H9 (cell line): Measurements from ENCODE around the gene SRC. TPM values are rescaled to one million over a fixed set of nuclear protein-coding genes. Genes with fewer than 3 reads are reported as not detected.
A peak's percentile ranks its signal among the peaks of the same experiment; 100 is the strongest.

Experiments used
- DNase-seq: peaks from one replicate; pipeline ENCODE4 v3.0.0-alpha.2; 2017
- H2AFZ ChIP-seq: one replicate; pipeline ENCODE4 v1.6.1; 2013; ENCODE audit warnings: mild to moderate bottlenecking, low read length, control low read depth, moderate library complexity
- H2AK5ac ChIP-seq: 2 replicates; pipeline ENCODE4 v1.6.1; 2013; ENCODE audit warnings: low read length, control low read depth, mixed read lengths; ENCODE audit not compliant: insufficient read length
- H2BK120ac ChIP-seq: one replicate; pipeline ENCODE4 v1.6.1; 2013; ENCODE audit warnings: low read depth, mild to moderate bottlenecking, low read length, control low read depth, inconsistent platforms; ENCODE audit not compliant: poor library complexity, severe bottlenecking
- H2BK12ac ChIP-seq: 2 replicates; pipeline ENCODE4 v1.6.1; 2013; ENCODE audit warnings: low read length, control low read depth, mixed read lengths, low read depth; ENCODE audit not compliant: insufficient read length
- H2BK15ac ChIP-seq: 2 replicates; pipeline ENCODE4 v1.6.1; 2013; ENCODE audit warnings: low read depth, low read length, control low read depth
- H2BK20ac ChIP-seq: one replicate; pipeline ENCODE4 v1.6.1; 2013; ENCODE audit warnings: low read depth, mild to moderate bottlenecking, low read length, control low read depth, inconsistent platforms; ENCODE audit not compliant: poor library complexity, severe bottlenecking
- H2BK5ac ChIP-seq: 2 replicates; pipeline ENCODE4 v1.6.1; 2013; ENCODE audit warnings: low read length, control low read depth, mixed read lengths; ENCODE audit not compliant: insufficient read length
- H3K14ac ChIP-seq: 2 replicates; pipeline ENCODE4 v1.6.1; 2013; ENCODE audit warnings: low read length, control low read depth; ENCODE audit not compliant: insufficient read depth
- H3K18ac ChIP-seq: 2 replicates; pipeline ENCODE4 v1.6.1; 2013; ENCODE audit warnings: low read depth, mild to moderate bottlenecking, mixed read lengths, low read length, control low read depth; ENCODE audit not compliant: insufficient read length
- H3K23ac ChIP-seq: 2 replicates; pipeline ENCODE4 v1.6.1; 2013; ENCODE audit warnings: low read length, control low read depth, mixed read lengths, low read depth; ENCODE audit not compliant: insufficient read length
- H3K23me2 ChIP-seq: 2 replicates; pipeline ENCODE4 v1.6.1; 2013; ENCODE audit warnings: low read depth, mild to moderate bottlenecking, mixed read lengths, low read length, control low read depth; ENCODE audit not compliant: insufficient read length, poor library complexity, severe bottlenecking
- H3K27ac ChIP-seq: 2 replicates; pipeline ENCODE4 v1.5.1; 2013; ENCODE audit warnings: low read length, control low read depth, mixed read lengths, low read depth; ENCODE audit not compliant: insufficient read length
- H3K27me3 ChIP-seq: 2 replicates; pipeline ENCODE4 v1.6.1; 2013; ENCODE audit warnings: low read length, control low read depth, inconsistent platforms; ENCODE audit not compliant: insufficient read depth
- H3K4ac ChIP-seq: 2 replicates; pipeline ENCODE4 v1.6.1; 2013; ENCODE audit warnings: low read depth, mild to moderate bottlenecking, control low read depth, inconsistent platforms, low read length, moderate library complexity
- H3K4me1 ChIP-seq: 2 replicates; pipeline ENCODE4 v1.6.1; 2013; ENCODE audit warnings: low read length, control low read depth, inconsistent platforms; ENCODE audit not compliant: insufficient read depth
- H3K4me2 ChIP-seq: 2 replicates; pipeline ENCODE4 v1.6.1; 2013; ENCODE audit warnings: low read length, control low read depth, mixed read lengths; ENCODE audit not compliant: insufficient read length, insufficient read depth
- H3K56ac ChIP-seq: 2 replicates; pipeline ENCODE4 v1.6.1; 2013; ENCODE audit warnings: low read depth, mild to moderate bottlenecking, mixed read lengths, low read length, control low read depth; ENCODE audit not compliant: insufficient read length
- H3K79me1 ChIP-seq: 2 replicates; pipeline ENCODE4 v1.6.1; 2013; ENCODE audit warnings: low read depth, mild to moderate bottlenecking, moderate library complexity, low read length, control low read depth, inconsistent platforms; ENCODE audit not compliant: insufficient read depth, poor library complexity, severe bottlenecking
- H3K79me2 ChIP-seq: 2 replicates; pipeline ENCODE4 v1.6.1; 2013; ENCODE audit warnings: low read length, control low read depth, inconsistent platforms; ENCODE audit not compliant: insufficient read depth
- H3K9ac ChIP-seq: 2 replicates; pipeline ENCODE4 v1.6.1; 2013; ENCODE audit warnings: low read length, control low read depth, mixed read lengths; ENCODE audit not compliant: insufficient read length; ENCODE audit errors: extremely low read depth
- H3K9me3 ChIP-seq: one replicate; pipeline ENCODE4 v1.6.1; 2013; ENCODE audit warnings: low read depth, low read length, inconsistent platforms; ENCODE audit not compliant: control insufficient read depth
- H3T11ph ChIP-seq: one replicate; pipeline ENCODE4 v1.6.1; 2013; ENCODE audit warnings: mild to moderate bottlenecking, low read length, control low read depth, inconsistent platforms
- H4K20me1 ChIP-seq: one replicate; pipeline ENCODE4 v1.6.1; 2013; ENCODE audit not compliant: control insufficient read depth, insufficient read length, insufficient read depth
- H4K5ac ChIP-seq: 2 replicates; pipeline ENCODE4 v1.6.1; 2013; ENCODE audit warnings: low read depth, mild to moderate bottlenecking, mixed read lengths, low read length, control low read depth; ENCODE audit not compliant: insufficient read length
- H4K8ac ChIP-seq: replicated peaks from 2 replicates; pipeline ENCODE4 v1.6.1; 2013; ENCODE audit warnings: low read length, control low read depth, mixed read lengths, low read depth; ENCODE audit not compliant: insufficient read length
- H4K91ac ChIP-seq: 2 replicates; pipeline ENCODE4 v1.6.1; 2013; ENCODE audit warnings: low read depth, mild to moderate bottlenecking, moderate library complexity, mixed read lengths, low read length, control low read depth; ENCODE audit not compliant: insufficient read length
- H3K27ac Mint-ChIP-seq, 3 experiments: 2 replicates in 2 of 3; 3 replicates in 1 of 3; pipeline ENCODE4 v1.8.0; 2020 to 2021; ENCODE audit warnings: mixed read lengths in 3 of 3, mild to moderate bottlenecking in 1 of 3, moderate library complexity in 1 of 3
- H3K27me3 Mint-ChIP-seq: 2 replicates; pipeline ENCODE4 v1.8.0; 2021; ENCODE audit warnings: low read depth, mild to moderate bottlenecking, moderate library complexity, mixed read lengths
- H3K36me3 Mint-ChIP-seq, 3 experiments: 2 replicates in 2 of 3; 3 replicates in 1 of 3; pipeline ENCODE4 v1.8.0; 2020 to 2021; ENCODE audit warnings: low read depth in 3 of 3, mixed read lengths in 3 of 3; ENCODE audit not compliant: insufficient read depth in 1 of 3
- H3K4me1 Mint-ChIP-seq, 2 experiments: 2 replicates each; pipeline ENCODE4 v1.8.0; 2020; ENCODE audit warnings: mixed read lengths in 2 of 2
- H3K4me3 Mint-ChIP-seq, 2 experiments: 2 replicates in 1 of 2; 3 replicates in 1 of 2; pipeline ENCODE4 v1.8.0; 2020 to 2021; ENCODE audit warnings: mild to moderate bottlenecking in 2 of 2, mixed read lengths in 2 of 2, moderate library complexity in 1 of 2
- H3K9me3 Mint-ChIP-seq, 2 experiments: 2 replicates in 1 of 2; 3 replicates in 1 of 2; pipeline ENCODE4 v1.8.0; 2020; ENCODE audit warnings: mild to moderate bottlenecking in 2 of 2, mixed read lengths in 2 of 2, moderate library complexity in 1 of 2
- CTCF ChIP-seq: fragments of 200-600 bp; sonication (generic); conservative IDR thresholded peaks from 3 replicates; pipeline ENCODE4 v1.8.0; 2021; ENCODE audit warnings: antibody characterized with exemption, mild to moderate bottlenecking
- WGBS: extraction: QIAGEN DNeasy Blood & Tissue Kit; methylation state at CpG from one replicate; pipeline ENCODE4 v1.1.7; 2013; ENCODE audit warnings: missing lambda C conversion rate, low lambda C conversion rate, mixed read lengths; ENCODE audit not compliant: insufficient read length; ENCODE audit errors: extremely low coverage; 5-methylcytosine and 5-hydroxymethylcytosine counted together
- total RNA-seq: library from RNA; stranded (reverse); gene quantifications from 2 replicates; pipeline ENCODE4 v1.2.1, GENCODE V29; 2021

SRC gene
- total RNA-seq, 1 experiment from 2014 or later = 44.5 TPM

- Mint-ChIP-seq H3K4me3 (no peak overlapping the region), H3K4me1 (peaks cover 11 to 13% of the 10 kb centered on the region in 2 experiments), H3K27me3 (no peaks in the 10 kb centered on the region; the same call in 1 of the 2 replicates), H3K36me3 (peaks cover 0 to 26% (median 5%) of the 10 kb centered on the region in 3 experiments; a peak in 5 of 7 replicates), H3K27ac (peak overlapping the region; percentile 85 to 95 (median 90); a peak in 6 of 7 replicates), H3K9me3 (no peaks in the 10 kb centered on the region)
- Histone ChIP-seq H2AK5ac (no peak overlapping the region), H3K27me3 (no peaks in the 10 kb centered on the region), H2BK120ac (no peak overlapping the region), H2BK15ac (no peak overlapping the region), H3K18ac (no peak overlapping the region), H2BK12ac (no peak overlapping the region), H3K4me2 (no peak overlapping the region), H3K23ac (no peak overlapping the region), H3K79me1 (no peaks in the 10 kb centered on the region), H3K56ac (no peak overlapping the region), H4K5ac (no peak overlapping the region), H2BK5ac (no peak overlapping the region), H4K20me1 (no peaks in the 10 kb centered on the region), H4K8ac (no peak overlapping the region), H3K4ac (no peak overlapping the region), H4K91ac (no peak overlapping the region), H3K14ac (peak overlapping the region; percentile 64; the same call in 1 of the 2 replicates), H3K4me1 (no peaks in the 10 kb centered on the region), H3K23me2 (no peaks in the 10 kb centered on the region), H3K79me2 (no peaks in the 10 kb centered on the region), H3K9ac (no peak overlapping the region), H2BK20ac (no peak overlapping the region), H2AFZ (no peak overlapping the region), H3K9me3 (no peaks in the 10 kb centered on the region), H3T11ph (no peak overlapping the region), H3K27ac (no peak overlapping the region)
- TF ChIP-seq CTCF = no peak
- no CpG with 5 or more reads among the region's 24 CpGs for WGBS
- no peak for DNase-seq
These were observed 33.1 kb downstream of the SRC start for GRCh38 chr20:37378785-37379598.
